HEK293 (cell line): ENCODE results near the gene APOC3.

Source experiments
- CTCF ChIA-PET: fragments of 350-600 bp; formaldehyde crosslinking; extraction: SDS; loops from one replicate; lab custom pipeline; 2021; ENCODE audit warnings: antibody characterized with exemption; lab: Yijun Ruan, JAX
- POLR2A ChIA-PET: fragments of 300-600 bp; formaldehyde crosslinking; extraction: SDS; loops from one replicate; lab custom pipeline; 2020; ENCODE audit warnings: antibody characterized with exemption, inconsistent platforms; lab: Yijun Ruan, JAX
- H3K27ac ChIP-seq: fragments of 200-500 bp; sonication (Bioruptor generic); 2 replicates; pipeline ENCODE4 v1.5.1; 2014; ENCODE audit warnings: low read depth, low read length, control low read depth, inconsistent platforms; ENCODE audit errors: extremely low read depth
- H3K36me3 ChIP-seq, 2 experiments: fragments of 200-500 bp in 1 of 2; sonication (Bioruptor generic) in 1 of 2; 1 replicate in 1 of 2; 2 replicates in 1 of 2; pipeline ENCODE4 v1.5.1; 2014 to 2017; ENCODE audit warnings: inconsistent platforms in 2 of 2, low read length in 2 of 2; ENCODE audit not compliant: control insufficient read depth in 2 of 2, insufficient read depth in 1 of 2
- H3K4me1 ChIP-seq: fragments of 200-500 bp; sonication (Bioruptor generic); 2 replicates; pipeline ENCODE4 v1.5.1; 2014; ENCODE audit warnings: mild to moderate bottlenecking, low read length, inconsistent platforms; ENCODE audit not compliant: control insufficient read depth, insufficient read depth
- H3K4me3 ChIP-seq: 2 replicates; pipeline ENCODE4 v1.5.1; 2011; ENCODE audit warnings: low read depth, mild to moderate bottlenecking, control low read depth, low read length, moderate library complexity
- H3K9me3 ChIP-seq: fragments of 200-500 bp; sonication (Bioruptor generic); 2 replicates; pipeline ENCODE4 v1.5.1; 2014; ENCODE audit warnings: low read depth, low read length, inconsistent platforms; ENCODE audit not compliant: control insufficient read depth, insufficient read depth
- GLI4 ChIP-seq: fragments of 450-650 bp; formaldehyde crosslinking; IDR thresholded peaks from 2 replicates; pipeline ENCODE4 v1.5.1; 2016; ENCODE audit warnings: missing biosample characterization, missing genetic modification characterization
- HOXA7 ChIP-seq: sonication (generic); formaldehyde crosslinking; IDR thresholded peaks from 2 replicates; pipeline ENCODE4 v1.8.1; 2022; ENCODE audit warnings: missing genetic modification reagents, borderline replicate concordance
- KLF8 ChIP-seq: fragments of 450-650 bp; formaldehyde crosslinking; IDR thresholded peaks from 2 replicates; pipeline ENCODE4 v1.5.1; 2016; ENCODE audit warnings: missing biosample characterization, missing genetic modification characterization
- KLF9 ChIP-seq: fragments of 450-650 bp; formaldehyde crosslinking; IDR thresholded peaks from 2 replicates; pipeline ENCODE4 v1.5.1; 2016; ENCODE audit warnings: missing biosample characterization, missing genetic modification characterization, low read depth
- PRDM6 ChIP-seq: fragments of 450-650 bp; formaldehyde crosslinking; IDR thresholded peaks from 2 replicates; pipeline ENCODE4 v1.5.1; 2017; ENCODE audit warnings: missing biosample characterization, missing genetic modification characterization
- SCRT2 ChIP-seq: fragments of 450-650 bp; formaldehyde crosslinking; IDR thresholded peaks from 2 replicates; pipeline ENCODE4 v1.5.1; 2016; ENCODE audit warnings: missing biosample characterization, missing genetic modification characterization
- YY1 ChIP-seq: fragments of 450-650 bp; formaldehyde crosslinking; IDR thresholded peaks from 2 replicates; pipeline ENCODE4 v1.5.1; 2018; ENCODE audit warnings: missing biosample characterization, missing genetic modification characterization
- ZBTB11 ChIP-seq: fragments of 450-650 bp; formaldehyde crosslinking; conservative IDR thresholded peaks from 2 replicates; pipeline ENCODE4 v1.5.1; 2016; ENCODE audit warnings: low read depth, missing biosample characterization, missing genetic modification characterization
- ZBTB44 ChIP-seq: fragments of 450-650 bp; IDR thresholded peaks from 2 replicates; pipeline ENCODE4 v1.5.1; 2018; ENCODE audit warnings: missing biosample characterization, mild to moderate bottlenecking, missing genetic modification characterization
- ZNF211 ChIP-seq: fragments of 450-650 bp; formaldehyde crosslinking; IDR thresholded peaks from 2 replicates; pipeline ENCODE4 v1.5.1; 2016; ENCODE audit warnings: low read depth, missing biosample characterization, missing genetic modification characterization
- ZNF239 ChIP-seq: fragments of 450-650 bp; formaldehyde crosslinking; IDR thresholded peaks from 2 replicates; pipeline ENCODE4 v1.5.1; 2016; ENCODE audit warnings: missing biosample characterization, missing genetic modification characterization
- ZNF335 ChIP-seq: fragments of 450-650 bp; formaldehyde crosslinking; conservative IDR thresholded peaks from 2 replicates; pipeline ENCODE4 v1.5.1; 2016; ENCODE audit warnings: missing biosample characterization, missing genetic modification characterization
- ZNF350 ChIP-seq: fragments of 450-650 bp; formaldehyde crosslinking; IDR thresholded peaks from 2 replicates; pipeline ENCODE4 v1.5.0; 2017; ENCODE audit warnings: missing biosample characterization, mild to moderate bottlenecking, missing genetic modification characterization
- ZNF366 ChIP-seq: fragments of 450-650 bp; formaldehyde crosslinking; conservative IDR thresholded peaks from 2 replicates; pipeline ENCODE4 v1.5.1; 2016; ENCODE audit warnings: missing biosample characterization, missing genetic modification characterization
- ZNF398 ChIP-seq: fragments of 450-650 bp; formaldehyde crosslinking; IDR thresholded peaks from 2 replicates; pipeline ENCODE4 v1.5.1; 2017; ENCODE audit warnings: missing biosample characterization, missing genetic modification characterization
- ZNF514 ChIP-seq: fragments of 450-650 bp; formaldehyde crosslinking; IDR thresholded peaks from 2 replicates; pipeline ENCODE4 v1.5.1; 2016; ENCODE audit warnings: missing biosample characterization, missing genetic modification characterization
- ZNF548 ChIP-seq: fragments of 450-650 bp; formaldehyde crosslinking; IDR thresholded peaks from 2 replicates; pipeline ENCODE4 v1.5.1; 2016; ENCODE audit warnings: missing biosample characterization, missing genetic modification characterization
- ZNF560 ChIP-seq: fragments of 450-650 bp; formaldehyde crosslinking; IDR thresholded peaks from 2 replicates; pipeline ENCODE4 v1.5.1; 2017; ENCODE audit warnings: missing biosample characterization, missing genetic modification characterization, borderline replicate concordance
- ZNF785 ChIP-seq: fragments of 450-650 bp; formaldehyde crosslinking; IDR thresholded peaks from 2 replicates; pipeline ENCODE4 v1.5.1; 2016; ENCODE audit warnings: missing biosample characterization, missing genetic modification characterization
- ZNF837 ChIP-seq: fragments of 450-650 bp; formaldehyde crosslinking; IDR thresholded peaks from 2 replicates; pipeline ENCODE4 v1.5.1; 2016; ENCODE audit warnings: missing biosample characterization, missing genetic modification characterization
- ZSCAN18 ChIP-seq: fragments of 450-650 bp; formaldehyde crosslinking; IDR thresholded peaks from 2 replicates; pipeline ENCODE4 v1.5.1; 2016; ENCODE audit warnings: missing biosample characterization, missing genetic modification characterization

The APOC3 gene

GRCh38 chr11:116804001-116804400, 25.7 kb upstream of the APOC3 start:
- POLR2A ChIA-PET, result no interaction called here
- no peaks in the 10 kb centered on the region for H3K9me3 ChIP-seq
- no peaks in the 10 kb centered on the region for H3K36me3 ChIP-seq
- TF ChIP-seq ZNF514 (tag by site-specific recombination), result no peak
- no peak overlapping the region for H3K27ac ChIP-seq
- H3K4me3 ChIP-seq, result no peak overlapping the region
- H3K4me1 ChIP-seq, result no peaks in the 10 kb centered on the region
- CTCF ChIA-PET, result interaction anchor here (2.1 kb wide), 1 partner anchor 13 kb away, joined by 7 read pairs; the partner anchor contains the start of gene APOA5

- CTCF ChIA-PET, result interaction anchor here (0.9 kb wide), 1 partner anchor 12 kb away, joined by 4 read pairs; no protein-coding TSS in a partner anchor
- H3K9me3 ChIP-seq, result no peaks in the 10 kb centered on the region
- TF ChIP-seq SCRT2 (tag by site-specific recombination) (no peak), ZNF239 (no peak), ZNF335 (tag by site-specific recombination) (no peak), ZBTB44 (tag by site-specific recombination) (no peak), YY1 (tag by site-specific recombination) (no peak), ZNF560 (tag by site-specific recombination) (no peak), HOXA7 (no peak), ZNF366 (tag by site-specific recombination) (no peak), ZNF350 (tag by site-specific recombination) (no peak), ZNF785 (tag by site-specific recombination) (no peak), PRDM6 (no peak), ZNF837 (tag by site-specific recombination) (no peak), ZNF211 (tag by site-specific recombination) (no peak), ZNF548 (tag by site-specific recombination) (no peak), KLF9 (tag by site-specific recombination) (no peak), ZNF398 (tag by site-specific recombination) (no peak), ZSCAN18 (tag by site-specific recombination) (no peak), ZBTB11 (tag by site-specific recombination) (no peak), GLI4 (no peak), KLF8 (tag by site-specific recombination) (no peak)
- TF ChIP-seq, all 188 proteins: peak for 0
- H3K4me1 ChIP-seq, result no peaks in the 10 kb centered on the region
- no peak overlapping the region for H3K27ac ChIP-seq
- POLR2A ChIA-PET, result no interaction called here
- no peak overlapping the region for H3K4me3 ChIP-seq
- no peaks in the 10 kb centered on the region for H3K36me3 ChIP-seq
Measured at GRCh38 chr11:116807601-116808261, 22.0 kb upstream of the APOC3 start.
